Germinal center (tissue), 1 donor: Measurements from ENCODE around the gene CHRM2.

Experiments used
- DNase-seq: peaks from one replicate; pipeline ENCODE4 v3.0.0; 2012; ENCODE audit warnings: mixed read lengths, low spot score

Gene CHRM2

DNA sequence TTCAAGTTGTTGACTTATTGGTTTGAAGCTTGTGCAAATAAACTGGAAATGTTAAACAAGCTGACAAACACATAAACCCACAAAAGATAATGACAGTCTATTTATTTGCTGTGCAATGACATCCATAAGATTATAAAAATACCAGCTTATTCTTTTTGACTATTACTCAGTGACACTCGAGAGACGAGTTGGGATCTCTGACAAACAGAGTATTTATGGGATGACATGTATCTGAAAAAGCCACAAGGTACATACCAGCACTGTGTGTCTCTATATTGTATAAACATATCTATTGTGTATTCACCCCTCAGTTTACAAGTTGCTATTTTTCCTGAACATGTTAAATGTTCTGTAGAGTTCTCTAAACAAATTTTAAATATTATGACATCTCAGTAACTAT lies 88.9 kb downstream of the CHRM2 start:
- no peak for DNase-seq

DNA sequence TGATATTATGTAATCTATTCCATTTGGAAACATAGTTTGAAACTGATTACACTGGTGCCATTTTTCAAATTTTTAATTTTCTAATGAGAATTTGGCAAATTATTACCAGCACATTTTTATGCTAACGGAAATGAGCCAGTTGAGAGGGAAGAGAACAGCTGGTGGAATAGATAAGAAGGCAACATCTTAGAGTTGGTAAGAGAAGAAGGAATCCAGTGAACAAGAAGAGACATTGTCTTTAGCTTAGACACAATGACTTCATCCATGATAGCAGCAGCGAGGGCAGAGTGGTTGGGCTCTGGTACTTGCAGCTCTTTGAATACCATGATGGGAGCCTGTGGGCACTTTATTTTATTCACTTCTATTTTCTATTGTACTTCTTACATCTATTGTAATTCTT lies 89.6 kb downstream of the CHRM2 start:
- DNase-seq = no peak

DNA sequence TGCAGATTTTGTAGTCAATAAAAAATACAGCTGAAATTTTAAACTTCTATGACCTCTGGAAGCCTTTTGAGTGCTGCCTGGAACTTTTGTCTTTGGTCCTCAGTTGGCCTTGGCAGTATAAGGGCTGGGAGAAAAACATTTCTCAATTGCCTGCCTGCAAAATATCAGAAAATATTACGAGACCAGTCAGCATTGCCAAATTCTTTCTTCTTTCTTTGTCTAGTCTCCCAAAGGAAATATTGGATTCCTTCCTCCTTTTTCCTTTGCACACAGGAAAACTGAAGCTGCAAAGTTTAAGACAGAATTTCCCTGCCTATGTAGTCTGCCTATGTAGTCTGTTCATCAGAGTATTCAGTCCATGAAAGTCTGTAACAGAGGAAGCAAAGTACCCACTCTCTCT lies 95.9 kb downstream of the CHRM2 start:
- DNase-seq = no peak

DNA sequence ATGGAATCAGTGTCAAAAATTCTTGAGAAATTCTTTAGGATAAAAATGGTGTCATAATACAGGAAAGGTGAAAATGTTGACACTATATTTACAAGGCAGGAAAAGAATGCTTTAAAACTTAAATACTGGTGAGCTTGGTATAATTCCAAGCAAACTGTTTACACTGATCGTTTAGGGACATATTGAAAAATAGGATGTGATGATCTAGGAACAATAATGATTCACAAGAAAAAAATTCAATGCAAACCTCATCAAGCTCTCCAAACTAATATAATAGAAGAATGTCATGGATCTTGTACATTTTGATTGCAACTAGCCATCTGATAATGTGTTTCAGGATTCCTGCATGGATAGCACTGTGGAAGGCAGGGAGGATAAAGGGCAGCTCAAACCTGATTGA lies 98.4 kb downstream of the CHRM2 start:
- no peak for DNase-seq

DNA sequence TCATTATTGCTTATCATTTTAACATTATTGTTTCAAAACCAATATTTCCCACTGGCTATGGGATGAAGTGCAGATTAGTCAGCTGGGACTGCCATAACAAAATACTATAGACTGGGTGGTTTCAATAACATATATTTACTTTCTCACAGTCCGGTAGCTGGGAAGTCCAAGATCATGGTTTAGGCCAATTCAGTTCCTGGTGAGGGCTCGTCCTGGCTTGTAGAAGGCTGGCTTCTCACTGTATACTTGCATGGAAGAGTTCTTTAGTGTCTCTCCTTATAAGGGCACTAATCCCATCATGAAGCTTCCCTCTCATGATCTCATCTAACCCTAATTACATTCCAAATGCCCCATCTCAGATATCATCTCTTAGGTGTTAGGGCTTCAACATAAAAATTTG lies 101.3 kb downstream of the CHRM2 start:
- no peak for DNase-seq

DNA sequence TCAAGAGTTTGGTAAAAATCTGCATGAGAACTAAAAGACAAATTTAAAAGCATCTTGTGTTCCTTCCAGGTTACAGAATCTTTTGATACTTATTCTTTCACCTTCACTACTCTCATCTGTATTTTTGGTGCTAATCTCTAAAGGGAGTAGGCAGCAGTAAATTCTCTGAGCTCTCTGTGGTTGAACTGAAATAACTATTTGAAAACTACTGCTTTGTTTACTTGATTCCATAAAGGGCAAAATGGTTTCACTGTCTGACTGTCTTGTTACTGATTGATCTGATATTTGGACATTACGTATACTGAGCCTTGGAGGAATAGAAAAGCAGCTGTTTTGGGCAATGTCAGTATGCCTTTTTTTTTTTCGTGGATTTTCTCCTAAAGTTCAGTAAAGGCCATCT lies 103.3 kb downstream of the CHRM2 start:
- DNase-seq = no peak

DNA sequence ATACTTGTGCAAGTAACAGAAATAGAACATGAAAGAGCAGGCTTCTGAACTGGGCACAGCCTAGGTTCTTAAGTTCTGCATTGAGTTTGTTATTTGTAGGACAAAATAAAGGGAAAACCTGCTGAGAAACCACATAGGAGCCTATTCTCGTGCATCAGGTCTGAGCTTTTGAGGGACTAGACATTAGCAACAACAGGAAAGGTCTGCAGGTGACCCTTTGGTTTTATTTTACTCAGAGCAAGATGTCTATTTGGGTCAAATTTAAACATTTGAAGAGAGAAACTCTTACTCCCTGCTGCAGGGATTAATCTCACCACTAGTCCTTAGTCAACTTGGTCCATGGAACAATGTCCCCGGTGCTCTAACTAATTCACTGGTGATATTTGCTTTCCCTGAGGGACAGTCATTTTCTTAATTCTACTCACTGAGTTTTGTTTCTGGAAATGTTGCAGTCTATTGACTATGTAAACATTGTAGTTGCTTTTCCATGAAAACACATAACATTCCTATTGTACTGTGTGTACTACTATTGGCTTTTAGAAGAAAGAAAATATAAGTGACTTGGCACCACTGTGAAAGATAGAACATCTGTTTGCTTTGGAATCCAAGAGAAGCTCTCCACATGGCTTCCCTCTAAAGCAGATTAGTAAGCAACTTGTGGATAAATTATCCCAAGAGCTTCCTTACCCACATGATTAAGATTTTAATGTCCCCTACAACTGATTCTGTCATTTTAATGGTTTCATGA lies 108.2 kb downstream of the CHRM2 start:
- DNase-seq = no peak

DNA sequence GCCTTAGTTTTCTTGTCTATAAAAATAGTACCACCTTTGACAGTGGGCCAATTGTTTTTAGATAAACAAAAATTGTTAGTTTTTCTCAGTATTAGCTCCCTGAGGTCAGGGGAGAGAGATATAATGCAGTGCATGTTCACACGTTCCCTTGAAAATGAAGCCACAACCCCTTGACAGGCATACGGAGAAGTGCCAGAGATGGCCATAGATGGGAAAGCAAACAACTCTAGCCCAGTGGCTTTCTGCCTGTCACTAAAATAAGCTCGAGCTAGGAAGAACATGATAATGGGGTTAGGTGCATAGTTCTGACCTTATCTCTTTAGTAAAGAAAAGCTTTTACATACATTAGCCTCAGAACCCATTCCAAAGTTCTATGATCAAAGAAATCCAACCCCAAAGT lies 124.9 kb downstream of the CHRM2 start:
- DNase-seq = no peak

DNA sequence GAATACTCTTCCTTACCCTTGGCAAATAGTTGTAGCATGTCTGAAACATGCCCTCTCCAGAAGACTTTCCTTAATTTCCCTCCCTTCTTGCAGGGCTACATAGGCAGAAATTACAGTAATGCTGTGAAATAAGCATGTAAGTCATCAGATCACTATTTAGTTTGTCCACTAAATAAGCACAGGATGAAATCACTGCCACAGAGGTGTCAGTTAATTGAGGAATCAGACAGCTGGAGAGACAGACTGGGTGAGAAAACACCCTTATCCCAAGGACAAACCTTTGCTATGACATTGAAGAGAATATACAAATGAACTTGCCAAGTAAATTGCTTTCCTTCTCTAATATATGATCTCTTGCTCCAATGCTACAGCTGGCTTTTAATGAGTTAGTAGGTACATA lies 129.3 kb downstream of the CHRM2 start:
- no peak for DNase-seq

DNA sequence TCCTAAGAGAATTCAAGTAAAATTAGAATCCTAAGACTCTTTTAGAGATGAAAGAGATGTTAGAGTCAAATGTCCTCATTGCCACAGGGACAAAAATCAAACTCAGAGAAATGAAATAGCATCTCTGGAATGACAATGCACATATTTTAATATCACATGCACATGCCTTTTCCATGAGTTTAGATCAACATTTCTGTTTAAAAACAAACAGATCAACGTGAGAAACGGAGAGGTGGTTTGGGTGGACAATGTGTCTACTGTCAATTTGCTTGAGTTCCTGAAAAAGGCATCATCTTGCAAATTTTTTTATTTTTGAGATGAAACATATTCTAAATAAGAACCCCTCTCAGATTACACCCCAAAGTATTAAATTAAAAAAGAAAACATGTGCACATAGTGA lies 130.0 kb downstream of the CHRM2 start:
- no peak for DNase-seq

DNA sequence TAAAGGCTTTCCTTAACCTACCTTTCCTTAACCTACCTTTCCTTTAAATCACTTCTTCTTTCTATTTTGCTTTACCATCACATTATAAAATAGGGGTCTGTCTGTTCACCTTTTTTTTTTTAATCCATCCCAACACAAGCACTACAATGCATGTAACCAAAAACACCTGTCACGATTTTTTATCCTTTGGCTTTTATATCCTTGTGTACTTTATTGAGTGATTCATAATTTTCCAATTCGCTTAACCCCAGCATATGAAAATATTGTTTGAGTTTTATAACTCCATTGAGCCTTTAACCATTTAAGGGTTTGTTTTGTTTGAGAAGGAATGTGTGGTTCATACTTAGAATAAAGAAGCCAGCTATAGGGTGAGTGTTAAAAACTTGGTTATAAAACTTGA lies 132.2 kb downstream of the CHRM2 start:
- DNase-seq = no peak

DNA sequence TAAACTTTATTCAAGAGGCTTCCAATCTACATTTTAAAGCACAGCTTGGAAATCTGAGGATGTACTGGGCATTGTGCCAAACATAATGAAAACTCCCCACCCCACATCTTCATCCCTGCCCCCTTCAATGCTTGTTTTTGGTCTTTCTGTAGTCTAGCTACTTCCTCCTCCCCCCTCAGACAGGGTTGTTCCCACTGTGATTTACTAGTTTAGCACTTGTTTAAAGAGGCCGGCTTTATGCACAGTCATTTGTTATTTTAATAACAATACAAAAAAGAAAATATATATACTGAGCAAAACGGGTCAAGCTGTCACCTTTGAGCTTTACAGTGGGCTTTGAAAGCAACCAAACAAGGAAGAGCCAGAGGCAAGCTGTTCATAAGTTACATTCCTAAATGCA lies 132.6 kb downstream of the CHRM2 start:
- DNase-seq = no peak

DNA sequence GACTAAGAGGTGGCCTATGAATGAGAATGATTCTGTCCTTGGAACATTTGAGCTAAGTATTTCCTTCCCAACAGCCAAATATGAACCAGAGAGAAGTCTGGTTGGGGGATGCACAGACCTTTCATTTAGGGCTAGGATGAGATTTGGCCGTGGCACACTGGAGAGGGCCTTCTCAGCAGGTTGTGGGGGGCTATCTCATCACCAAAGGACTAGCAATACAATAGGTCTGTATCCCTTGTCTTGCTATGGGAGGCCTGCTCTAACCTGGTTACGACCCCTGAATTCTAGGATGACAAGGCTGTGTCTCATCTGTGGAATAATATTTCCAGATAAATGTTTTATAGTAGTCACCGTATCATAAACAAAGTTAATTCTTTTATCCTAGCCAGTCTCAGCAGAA lies 133.0 kb downstream of the CHRM2 start:
- no peak for DNase-seq

DNA sequence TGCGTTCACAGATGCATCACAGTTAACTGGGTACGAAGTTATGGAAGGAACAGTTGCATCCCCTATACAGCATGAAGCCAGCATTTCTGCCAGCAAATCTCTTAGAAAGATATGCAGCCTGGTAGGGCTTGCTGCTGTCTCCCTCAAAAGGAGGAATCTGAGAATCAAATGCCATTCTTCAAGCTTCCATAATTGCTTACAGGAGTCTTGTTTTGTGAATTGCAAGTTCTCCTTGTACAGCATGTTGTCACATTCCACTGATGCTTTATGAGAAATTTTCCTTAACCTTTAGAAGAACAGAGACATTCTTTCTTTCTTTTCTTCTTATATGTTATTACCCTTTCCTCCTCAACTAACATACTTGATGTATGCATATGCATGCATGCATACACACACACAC lies 134.6 kb downstream of the CHRM2 start:
- no peak for DNase-seq

DNA sequence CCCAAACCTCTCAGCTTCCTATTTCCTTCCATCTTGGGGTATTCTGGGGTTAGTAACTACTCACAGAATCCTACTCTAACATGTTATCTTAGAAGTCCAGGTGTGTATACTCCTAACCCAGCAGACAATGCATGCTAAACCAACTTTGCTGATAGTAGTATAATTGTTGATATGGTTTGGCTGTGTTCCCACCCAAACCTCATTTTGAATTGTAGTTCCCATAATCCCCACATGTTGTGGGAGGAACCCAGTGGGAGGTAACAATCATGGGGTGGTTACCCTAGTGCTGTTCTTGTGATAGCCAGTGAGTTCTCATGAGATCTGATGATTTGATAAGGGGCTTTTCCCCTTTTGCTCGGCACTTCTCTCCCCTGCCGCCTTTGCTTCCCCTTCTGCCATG lies 135.1 kb downstream of the CHRM2 start:
- no peak for DNase-seq

DNA sequence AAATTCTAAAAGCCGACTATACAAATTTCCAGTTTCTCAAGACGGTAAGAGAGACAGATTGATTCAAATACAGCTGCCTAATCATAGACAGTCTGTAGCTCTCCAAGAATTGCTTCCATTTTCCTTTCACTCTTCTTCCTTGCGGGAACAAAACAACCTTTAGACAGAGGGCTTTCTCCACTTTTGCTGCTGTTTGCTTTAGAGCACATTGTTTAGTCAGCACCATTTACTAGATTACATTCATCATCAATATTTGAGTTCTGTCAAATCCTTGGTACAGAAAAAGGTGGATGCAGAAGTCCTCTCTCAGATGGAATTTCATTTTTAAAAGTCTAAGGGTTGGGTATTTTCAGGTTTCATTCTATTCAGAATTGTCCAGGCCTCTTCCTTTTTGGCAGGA lies 137.4 kb downstream of the CHRM2 start:
- no peak for DNase-seq

DNA sequence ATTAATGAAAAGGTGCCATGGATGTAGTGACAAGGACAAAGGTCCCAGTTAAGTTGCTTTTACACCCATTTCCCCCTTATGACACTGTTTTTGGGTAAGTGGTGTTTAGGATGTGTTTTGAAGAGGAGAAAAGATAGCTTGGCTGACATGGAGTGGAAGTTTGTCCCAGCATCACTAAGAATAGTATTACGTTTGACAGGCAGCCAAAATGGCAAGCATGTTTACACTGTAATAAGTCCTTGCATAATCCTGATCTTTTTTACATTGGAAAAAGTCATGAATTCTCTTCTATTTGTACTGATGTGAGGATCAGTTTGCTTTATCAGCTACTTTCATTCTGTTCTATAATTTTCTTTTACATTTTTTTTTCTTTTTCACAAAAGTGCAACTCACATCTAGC lies 137.8 kb downstream of the CHRM2 start:
- no peak for DNase-seq

DNA sequence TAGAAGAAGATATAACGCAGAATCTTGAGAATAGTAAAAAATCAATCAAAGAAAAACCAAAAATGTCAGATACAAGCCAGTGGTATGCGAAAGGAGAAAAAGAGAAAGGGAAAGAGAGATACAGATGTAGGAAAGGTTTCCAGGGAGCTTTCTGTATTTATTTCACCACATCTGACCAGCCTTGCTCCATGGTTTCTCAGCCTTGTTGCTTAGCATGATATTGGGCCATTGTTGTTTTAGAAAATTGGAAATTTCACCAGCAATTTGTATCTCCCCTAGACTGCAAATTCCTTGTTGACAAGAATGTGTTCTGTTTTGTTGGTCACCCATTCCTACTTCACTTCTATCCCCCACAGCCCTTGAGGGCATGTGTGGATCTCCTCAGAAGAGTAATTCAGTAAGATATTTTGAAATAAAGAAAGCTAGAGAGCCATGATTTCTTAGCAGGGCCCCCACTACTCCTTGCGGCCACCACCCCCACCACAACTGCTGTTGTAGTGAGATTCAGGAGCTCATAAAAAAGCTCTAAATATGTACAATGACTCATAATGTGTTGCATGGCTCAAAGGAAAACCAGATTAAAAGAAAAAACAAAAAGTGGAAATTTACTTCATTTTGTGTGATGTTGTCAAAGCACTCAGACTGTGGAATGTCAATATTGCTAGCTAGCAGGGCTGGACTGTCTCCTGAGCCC lies 138.7 kb downstream of the CHRM2 start:
- DNase-seq = no peak

DNA sequence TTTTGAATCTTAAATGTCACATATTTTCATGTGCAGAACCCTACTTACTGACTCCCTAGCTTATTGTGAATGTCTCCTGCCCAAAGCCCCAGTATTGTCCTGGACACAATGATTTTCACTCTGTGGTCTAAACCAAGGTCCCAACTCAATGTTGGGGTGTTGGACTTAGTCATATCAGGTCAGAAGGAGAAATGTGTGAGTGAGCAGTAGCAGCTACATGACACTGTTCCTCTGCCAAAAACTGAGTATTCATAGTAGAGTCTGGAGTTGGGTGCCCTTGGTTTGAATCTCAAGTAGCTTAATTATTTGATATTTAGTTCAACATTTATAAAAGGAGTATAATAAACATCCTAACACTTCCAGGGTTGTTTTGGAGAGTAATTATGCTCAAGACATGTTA lies 141.0 kb downstream of the CHRM2 start:
- DNase-seq = no peak

DNA sequence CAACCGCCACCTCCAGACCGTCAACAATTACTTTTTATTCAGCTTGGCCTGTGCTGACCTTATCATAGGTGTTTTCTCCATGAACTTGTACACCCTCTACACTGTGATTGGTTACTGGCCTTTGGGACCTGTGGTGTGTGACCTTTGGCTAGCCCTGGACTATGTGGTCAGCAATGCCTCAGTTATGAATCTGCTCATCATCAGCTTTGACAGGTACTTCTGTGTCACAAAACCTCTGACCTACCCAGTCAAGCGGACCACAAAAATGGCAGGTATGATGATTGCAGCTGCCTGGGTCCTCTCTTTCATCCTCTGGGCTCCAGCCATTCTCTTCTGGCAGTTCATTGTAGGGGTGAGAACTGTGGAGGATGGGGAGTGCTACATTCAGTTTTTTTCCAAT lies 146.6 kb downstream of the CHRM2 start:
- no peak for DNase-seq

DNA sequence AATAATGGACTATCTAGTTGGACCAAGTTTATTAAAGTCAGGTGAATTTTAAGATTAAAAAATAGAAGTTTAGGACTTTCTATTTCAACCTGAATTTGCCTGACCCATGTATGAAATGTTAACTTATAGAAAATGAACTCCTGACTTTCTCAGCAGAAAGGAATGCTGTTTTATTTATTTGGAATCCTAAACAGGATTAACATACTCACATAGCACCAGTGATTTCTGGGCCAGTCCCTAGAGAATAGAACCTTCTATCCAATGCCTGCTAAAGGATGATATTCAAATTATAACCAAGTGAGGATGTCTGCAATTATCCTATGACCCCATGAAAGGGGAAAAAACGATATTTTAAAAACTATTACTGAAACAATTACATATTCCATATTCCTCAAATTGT lies 148.8 kb downstream of the CHRM2 start:
- no peak for DNase-seq

DNA sequence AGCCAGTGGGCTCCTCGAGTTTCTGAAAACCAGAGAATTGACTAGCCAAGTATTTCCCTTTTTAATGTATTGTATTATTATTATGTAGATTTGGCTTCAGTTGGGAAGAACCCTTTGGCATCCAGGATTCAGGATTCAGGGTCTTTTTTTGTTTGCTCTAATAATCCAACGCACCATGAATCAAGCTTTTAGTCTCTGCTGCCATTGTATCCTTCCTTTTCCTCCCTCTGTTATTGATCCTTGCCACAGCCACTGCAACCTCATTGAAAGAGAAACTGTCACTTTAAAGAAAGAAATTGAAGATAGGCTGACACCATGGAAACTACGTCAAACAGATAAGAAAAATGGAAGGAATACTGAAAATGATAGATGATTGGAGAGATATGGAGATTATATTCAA lies 150.0 kb downstream of the CHRM2 start:
- no peak for DNase-seq

DNA sequence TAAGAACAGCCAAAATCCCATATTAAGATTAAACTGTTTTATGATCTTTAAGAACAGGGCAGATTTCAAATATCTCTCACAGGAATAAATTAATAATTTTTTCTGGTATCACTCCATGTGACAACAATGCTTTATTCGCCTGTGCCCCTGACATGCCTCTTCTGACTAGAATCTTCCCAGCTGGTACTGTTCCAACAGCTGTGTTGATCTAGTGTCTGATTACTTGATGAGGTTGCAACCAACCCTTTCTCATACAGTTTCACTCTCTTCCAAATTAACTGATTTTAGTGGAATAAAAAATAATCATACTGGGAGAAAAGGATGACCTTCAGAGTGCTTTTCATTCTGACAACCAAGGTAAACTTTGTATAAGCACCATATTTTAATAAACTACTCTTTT lies 151.9 kb downstream of the CHRM2 start:
- no peak for DNase-seq
